DND-41 (cell line): ENCODE measurements around the gene CCDC178.

Experiments used
- ATAC-seq: fragments of 200-7000 bp; cut with Tn5 transposase; 3 replicates; pipeline ENCODE4 v1.9.1; 2021; ENCODE audit warnings: low read depth; ENCODE audit not compliant: insufficient read depth
- DNase-seq: peaks from one replicate; pipeline ENCODE4 v3.0.0-alpha.2; 2020
- H2AFZ ChIP-seq: 2 replicates; pipeline ENCODE4 v1.6.0; 2012; ENCODE audit warnings: low read depth, low read length
- H3K27ac ChIP-seq: 2 replicates; pipeline ENCODE4 v1.5.1; 2012; ENCODE audit warnings: low read length, inconsistent platforms
- H3K27me3 ChIP-seq: fragments of 200-600 bp; sonication (generic); 2 replicates; pipeline ENCODE4 v1.6.0; 2012; ENCODE audit warnings: low read length, mild to moderate bottlenecking, inconsistent platforms; ENCODE audit not compliant: insufficient read depth, poor library complexity
- H3K36me3 ChIP-seq: 2 replicates; pipeline ENCODE4 v1.5.1; 2012; ENCODE audit warnings: low read length, inconsistent platforms; ENCODE audit not compliant: insufficient read depth
- H3K4me1 ChIP-seq: 2 replicates; pipeline ENCODE4 v1.5.1; 2012; ENCODE audit warnings: mild to moderate bottlenecking, low read length; ENCODE audit not compliant: insufficient read depth
- H3K4me2 ChIP-seq: 2 replicates; pipeline ENCODE4 v1.6.0; 2012; ENCODE audit warnings: mild to moderate bottlenecking, moderate library complexity, low read length, inconsistent platforms; ENCODE audit not compliant: insufficient read depth
- H3K4me3 ChIP-seq, 2 experiments: fragments of 200-600 bp in 1 of 2; shearing (Covaris generic) in 1 of 2; 2 replicates each; pipeline ENCODE4 v1.5.1; 2012 to 2016; ENCODE audit warnings: inconsistent platforms in 2 of 2, low read length in 2 of 2, mild to moderate bottlenecking in 2 of 2, low read depth in 1 of 2, moderate library complexity in 1 of 2
- H3K79me2 ChIP-seq: 2 replicates; pipeline ENCODE4 v1.6.0; 2012; ENCODE audit warnings: low read length, inconsistent platforms; ENCODE audit not compliant: insufficient read depth
- H3K9ac ChIP-seq: 2 replicates; pipeline ENCODE4 v1.6.0; 2012; ENCODE audit warnings: low read depth, mild to moderate bottlenecking, inconsistent platforms, low read length, moderate library complexity
- H3K9me3 ChIP-seq: 2 replicates; pipeline ENCODE4 v1.5.1; 2012; ENCODE audit warnings: low read length, moderate library complexity, mild to moderate bottlenecking, inconsistent platforms; ENCODE audit not compliant: insufficient read depth, severe bottlenecking
- H4K20me1 ChIP-seq: 2 replicates; pipeline ENCODE4 v1.6.0; 2012; ENCODE audit warnings: low read length; ENCODE audit not compliant: insufficient read depth
- EZH2 ChIP-seq: IDR thresholded peaks from 3 replicates; pipeline ENCODE4 v1.6.1; 2012; ENCODE audit warnings: borderline replicate concordance, low read depth, mild to moderate bottlenecking, moderate library complexity, low read length, inconsistent platforms; ENCODE audit not compliant: severe bottlenecking
- TF ChIP-seq, protein P1 (sequence below): IDR thresholded peaks from 2 replicates; pipeline ENCODE4 v1.5.1; 2012; ENCODE audit warnings: borderline replicate concordance, low read length, moderate library complexity, mild to moderate bottlenecking; ENCODE audit not compliant: poor library complexity, severe bottlenecking; ENCODE audit errors: extremely low read depth

The CCDC178 gene

GRCh38 chr18:33115917-33116316 is 324.6 kb downstream of the CCDC178 start:
- H2AFZ ChIP-seq: no peak overlapping the region
- no peaks in the 10 kb centered on the region for H3K27me3 ChIP-seq
- peak overlapping the region; percentile 32; the same call in 1 of the 2 replicates for H3K27ac ChIP-seq
- no peak overlapping the region for H3K9ac ChIP-seq
- DNase-seq (no peak), ATAC-seq (no peak)
- peak overlapping the region in 1 of 2 experiments; percentile 24; a peak in 1 of 4 replicates for H3K4me3 ChIP-seq
- H3K9me3 ChIP-seq: peaks cover 3% of the 10 kb centered on the region
- peaks cover 10% of the 10 kb centered on the region; the same call in 1 of the 2 replicates for H3K4me1 ChIP-seq
- TF ChIP-seq, protein P1, sequence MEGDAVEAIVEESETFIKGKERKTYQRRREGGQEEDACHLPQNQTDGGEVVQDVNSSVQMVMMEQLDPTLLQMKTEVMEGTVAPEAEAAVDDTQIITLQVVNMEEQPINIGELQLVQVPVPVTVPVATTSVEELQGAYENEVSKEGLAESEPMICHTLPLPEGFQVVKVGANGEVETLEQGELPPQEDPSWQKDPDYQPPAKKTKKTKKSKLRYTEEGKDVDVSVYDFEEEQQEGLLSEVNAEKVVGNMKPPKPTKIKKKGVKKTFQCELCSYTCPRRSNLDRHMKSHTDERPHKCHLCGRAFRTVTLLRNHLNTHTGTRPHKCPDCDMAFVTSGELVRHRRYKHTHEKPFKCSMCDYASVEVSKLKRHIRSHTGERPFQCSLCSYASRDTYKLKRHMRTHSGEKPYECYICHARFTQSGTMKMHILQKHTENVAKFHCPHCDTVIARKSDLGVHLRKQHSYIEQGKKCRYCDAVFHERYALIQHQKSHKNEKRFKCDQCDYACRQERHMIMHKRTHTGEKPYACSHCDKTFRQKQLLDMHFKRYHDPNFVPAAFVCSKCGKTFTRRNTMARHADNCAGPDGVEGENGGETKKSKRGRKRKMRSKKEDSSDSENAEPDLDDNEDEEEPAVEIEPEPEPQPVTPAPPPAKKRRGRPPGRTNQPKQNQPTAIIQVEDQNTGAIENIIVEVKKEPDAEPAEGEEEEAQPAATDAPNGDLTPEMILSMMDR: no peak
- no peak for TF ChIP-seq EZH2
- peak overlapping the region; percentile 40; the same call in 1 of the 2 replicates for H3K4me2 ChIP-seq
- no peaks in the 10 kb centered on the region for H3K79me2 ChIP-seq
- H3K36me3 ChIP-seq: no peaks in the 10 kb centered on the region
- no peaks in the 10 kb centered on the region for H4K20me1 ChIP-seq

- Histone ChIP-seq H3K4me2 (no peak overlapping the region), H2AFZ (no peak overlapping the region), H3K9ac (no peak overlapping the region), H3K4me1 (peaks cover 10% of the 10 kb centered on the region; the same call in 1 of the 2 replicates), H3K79me2 (no peaks in the 10 kb centered on the region), H3K27ac (no peak overlapping the region), H3K9me3 (peaks cover 3% of the 10 kb centered on the region), H3K36me3 (no peaks in the 10 kb centered on the region), H4K20me1 (no peaks in the 10 kb centered on the region), H3K4me3 (no peak overlapping the region), H3K27me3 (no peaks in the 10 kb centered on the region)
- TF ChIP-seq, protein P1: no peak
- no peak for TF ChIP-seq EZH2
- ATAC-seq: no peak
- no peak for DNase-seq
These were observed 325.0 kb downstream of the CCDC178 start for GRCh38 chr18:33115476-33115875.

- no peak overlapping the region for H3K9ac ChIP-seq
- DNase-seq (no peak), ATAC-seq (no peak)
- H3K27ac ChIP-seq: no peak overlapping the region
- no peaks in the 10 kb centered on the region for H4K20me1 ChIP-seq
- H3K36me3 ChIP-seq: no peaks in the 10 kb centered on the region
- peaks cover 3% of the 10 kb centered on the region for H3K9me3 ChIP-seq
- H2AFZ ChIP-seq: no peak overlapping the region
- no peak overlapping the region for H3K4me3 ChIP-seq
- H3K79me2 ChIP-seq: no peaks in the 10 kb centered on the region
- peaks cover 10% of the 10 kb centered on the region; the same call in 1 of the 2 replicates for H3K4me1 ChIP-seq
- TF ChIP-seq, protein P1: no peak
- no peak for TF ChIP-seq EZH2
- no peaks in the 10 kb centered on the region for H3K27me3 ChIP-seq
- H3K4me2 ChIP-seq: no peak overlapping the region
These were observed 325.8 kb downstream of the CCDC178 start for GRCh38 chr18:33114749-33115148.
